GM23338 (cell line): ENCODE measurements around the gene NUDT16L1. TPM values are rescaled to one million over a fixed set of nuclear protein-coding genes. Genes with fewer than 3 reads are reported as not detected.
A peak's percentile ranks its signal among the peaks of the same experiment; 100 is the strongest.

Experiments
- ATAC-seq: fragments of 200-7000 bp; cut with Tn5 transposase; 3 replicates; pipeline ENCODE4 v1.9.1; 2020
- DNase-seq: peaks from one replicate; pipeline ENCODE4 v3.0.0-alpha.2; 2015; ENCODE audit warnings: low spot score
- H2AFZ ChIP-seq: fragments of 200-600 bp; sonication (generic); 2 replicates; pipeline ENCODE4 v1.8.0; 2016; ENCODE audit warnings: antibody characterized with exemption, mild to moderate bottlenecking, moderate library complexity
- H3F3A ChIP-seq: fragments of 200-600 bp; sonication (generic); replicated peaks from 2 replicates; pipeline ENCODE4 v1.8.0; 2017; ENCODE audit warnings: antibody characterized with exemption, mixed run types, low read depth
- H3K27ac ChIP-seq: fragments of 200-600 bp; sonication (generic); 2 replicates; pipeline ENCODE4 v1.6.1; 2016; ENCODE audit warnings: low read depth
- H3K27me3 ChIP-seq: fragments of 200-600 bp; sonication (generic); 2 replicates; pipeline ENCODE4 v1.8.0; 2016; ENCODE audit warnings: mild to moderate bottlenecking, mixed run types, moderate library complexity; ENCODE audit not compliant: insufficient read depth
- H3K36me3 ChIP-seq: fragments of 200-600 bp; sonication (generic); 2 replicates; pipeline ENCODE4 v1.8.0; 2016; ENCODE audit warnings: mild to moderate bottlenecking; ENCODE audit not compliant: insufficient read depth
- H3K4me1 ChIP-seq: fragments of 200-600 bp; sonication (generic); 2 replicates; pipeline ENCODE4 v1.8.0; 2016; ENCODE audit warnings: mild to moderate bottlenecking, moderate library complexity; ENCODE audit not compliant: insufficient read depth
- H3K4me2 ChIP-seq: fragments of 200-600 bp; sonication (generic); 2 replicates; pipeline ENCODE4 v1.7.1; 2017; ENCODE audit warnings: mixed run types
- H3K4me3 ChIP-seq: fragments of 200-600 bp; sonication (generic); 2 replicates; pipeline ENCODE4 v1.6.1; 2016; ENCODE audit warnings: mixed run types
- H3K79me2 ChIP-seq: fragments of 200-600 bp; sonication (generic); replicated peaks from 2 replicates; pipeline ENCODE4 v1.8.0; 2017; ENCODE audit warnings: mild to moderate bottlenecking; ENCODE audit not compliant: insufficient read depth
- H3K9me2 ChIP-seq: fragments of 200-600 bp; sonication (generic); 2 replicates; pipeline ENCODE4 v1.8.0; 2017; ENCODE audit not compliant: insufficient read depth
- H4K20me1 ChIP-seq: fragments of 200-600 bp; sonication (generic); replicated peaks from 2 replicates; pipeline ENCODE4 v1.8.0; 2017; ENCODE audit warnings: mild to moderate bottlenecking; ENCODE audit not compliant: insufficient read depth
- H3K27ac Mint-ChIP-seq: 2 replicates; pipeline ENCODE4 v1.8.0; 2020; ENCODE audit warnings: inconsistent platforms, mild to moderate bottlenecking, moderate library complexity, mixed read lengths
- H3K27me3 Mint-ChIP-seq: 3 replicates; pipeline ENCODE4 v1.8.0; 2022; ENCODE audit warnings: low read depth, mild to moderate bottlenecking, moderate library complexity, mixed read lengths, inconsistent platforms; ENCODE audit not compliant: insufficient read depth, poor library complexity
- H3K36me3 Mint-ChIP-seq: 3 replicates; pipeline ENCODE4 v1.8.0; 2021; ENCODE audit warnings: low read depth, mild to moderate bottlenecking, inconsistent platforms, moderate library complexity, mixed read lengths
- H3K4me1 Mint-ChIP-seq: 3 replicates; pipeline ENCODE4 v1.8.0; 2020; ENCODE audit warnings: mild to moderate bottlenecking, inconsistent platforms, mixed read lengths
- H3K4me3 Mint-ChIP-seq: 3 replicates; pipeline ENCODE4 v1.8.0; 2021; ENCODE audit warnings: moderate library complexity, mild to moderate bottlenecking, inconsistent platforms, mixed read lengths
- H3K9me3 Mint-ChIP-seq: 3 replicates; pipeline ENCODE4 v1.8.0; 2020; ENCODE audit warnings: moderate library complexity, mild to moderate bottlenecking, inconsistent platforms, mixed read lengths
- CREB1 ChIP-seq: fragments of 250-450 bp; sonication (Bioruptor Pico); IDR thresholded peaks from 2 replicates; pipeline ENCODE4 v1.5.0; 2020; ENCODE audit warnings: low read depth, mild to moderate bottlenecking, moderate library complexity
- EZH2 ChIP-seq: fragments of 200-600 bp; sonication (generic); IDR thresholded peaks from one replicate; pipeline ENCODE4 v1.8.0; 2017; ENCODE audit warnings: antibody characterized with exemption, mild to moderate bottlenecking, low read depth; ENCODE audit not compliant: unreplicated experiment
- EZH2phosphoT487 ChIP-seq: fragments of 200-600 bp; sonication (generic); IDR thresholded peaks from one replicate; pipeline ENCODE4 v1.8.1; 2018; ENCODE audit warnings: antibody characterized with exemption; ENCODE audit not compliant: unreplicated experiment
- POLR2AphosphoS5 ChIP-seq: IDR thresholded peaks from 2 replicates; pipeline ENCODE4 v1.6.1; 2016; ENCODE audit warnings: antibody characterized with exemption, low read depth
- ZNF114 ChIP-seq: fragments of 250-450 bp; sonication (Bioruptor Pico); IDR thresholded peaks from 2 replicates; pipeline ENCODE4 v1.5.0; 2020; ENCODE audit warnings: mild to moderate bottlenecking, moderate library complexity
- ZNF331 ChIP-seq: fragments of 250-450 bp; sonication (Bioruptor Pico); IDR thresholded peaks from 2 replicates; pipeline ENCODE4 v1.5.0; 2020; ENCODE audit warnings: low read depth, mild to moderate bottlenecking, moderate library complexity
- polyA plus RNA-seq: library from polyadenylated mRNA; unstranded; fragments of >200 nt; fragmentation: Nextera tagmentation; extraction: Ambion mirVana; gene quantifications from 2 replicates; pipeline ENCODE4 v1.2.1, GENCODE V29; 2016
- total RNA-seq: library from RNA; depleted of rRNA; stranded (reverse); fragments of >200 nt; shearing (Covaris generic); gene quantifications from 2 replicates; pipeline ENCODE4 v1.2.3, GENCODE V29; 2014
- TF ChIP-seq, protein P1 (sequence below), 2 experiments: fragments of 200-600 bp in 1 of 2; sonication (generic) in 1 of 2; conservative IDR thresholded peaks; 2 replicates each; pipeline versions ENCODE4 v1.5.1 to v1.6.1; 2016 to 2017; ENCODE audit warnings: antibody characterized with exemption in 2 of 2, low read depth in 2 of 2, mild to moderate bottlenecking in 2 of 2, moderate library complexity in 1 of 2
- TF ChIP-seq, protein P2 (sequence below): IDR thresholded peaks from 2 replicates; pipeline ENCODE4 v1.6.1; 2016; ENCODE audit warnings: antibody characterized with exemption
- TF ChIP-seq, protein P3 (sequence below): IDR thresholded peaks from one replicate; pipeline ENCODE4 v1.6.1; 2018; ENCODE audit warnings: antibody characterized with exemption; ENCODE audit not compliant: unreplicated experiment

The NUDT16L1 gene
- total and polyA plus RNA-seq, 2 experiments from 2014 or later: 37.1 to 80.4 TPM

DNA sequence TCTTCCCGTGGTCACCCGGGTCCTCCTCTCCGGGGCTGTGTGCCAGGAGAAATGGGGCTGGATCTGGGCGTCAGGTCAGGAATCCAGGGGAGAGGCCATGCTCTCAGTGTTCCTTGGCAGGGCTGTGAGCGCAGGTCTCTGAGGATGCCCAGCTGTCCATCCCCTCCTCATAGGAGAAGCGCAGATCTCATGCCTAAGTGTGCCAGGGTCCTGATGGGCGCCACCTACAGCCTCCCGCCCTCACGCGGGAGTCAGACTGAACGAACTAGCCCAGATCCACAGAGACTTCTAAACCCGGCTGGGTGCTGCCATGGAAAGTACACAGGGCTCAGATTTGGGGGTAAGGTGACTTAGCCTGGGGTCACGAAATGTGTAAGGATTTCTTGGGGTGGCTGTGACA is 44.4 kb upstream of the NUDT16L1 start (continued):
- TF ChIP-seq, protein P1, sequence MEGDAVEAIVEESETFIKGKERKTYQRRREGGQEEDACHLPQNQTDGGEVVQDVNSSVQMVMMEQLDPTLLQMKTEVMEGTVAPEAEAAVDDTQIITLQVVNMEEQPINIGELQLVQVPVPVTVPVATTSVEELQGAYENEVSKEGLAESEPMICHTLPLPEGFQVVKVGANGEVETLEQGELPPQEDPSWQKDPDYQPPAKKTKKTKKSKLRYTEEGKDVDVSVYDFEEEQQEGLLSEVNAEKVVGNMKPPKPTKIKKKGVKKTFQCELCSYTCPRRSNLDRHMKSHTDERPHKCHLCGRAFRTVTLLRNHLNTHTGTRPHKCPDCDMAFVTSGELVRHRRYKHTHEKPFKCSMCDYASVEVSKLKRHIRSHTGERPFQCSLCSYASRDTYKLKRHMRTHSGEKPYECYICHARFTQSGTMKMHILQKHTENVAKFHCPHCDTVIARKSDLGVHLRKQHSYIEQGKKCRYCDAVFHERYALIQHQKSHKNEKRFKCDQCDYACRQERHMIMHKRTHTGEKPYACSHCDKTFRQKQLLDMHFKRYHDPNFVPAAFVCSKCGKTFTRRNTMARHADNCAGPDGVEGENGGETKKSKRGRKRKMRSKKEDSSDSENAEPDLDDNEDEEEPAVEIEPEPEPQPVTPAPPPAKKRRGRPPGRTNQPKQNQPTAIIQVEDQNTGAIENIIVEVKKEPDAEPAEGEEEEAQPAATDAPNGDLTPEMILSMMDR (conservative IDR thresholded peaks at IDR 0.05; ENCODE audit: low read depth in 2 of 2): peak in 1 of 2 experiments; percentile 18; a peak in 1 of 4 replicates

DNA sequence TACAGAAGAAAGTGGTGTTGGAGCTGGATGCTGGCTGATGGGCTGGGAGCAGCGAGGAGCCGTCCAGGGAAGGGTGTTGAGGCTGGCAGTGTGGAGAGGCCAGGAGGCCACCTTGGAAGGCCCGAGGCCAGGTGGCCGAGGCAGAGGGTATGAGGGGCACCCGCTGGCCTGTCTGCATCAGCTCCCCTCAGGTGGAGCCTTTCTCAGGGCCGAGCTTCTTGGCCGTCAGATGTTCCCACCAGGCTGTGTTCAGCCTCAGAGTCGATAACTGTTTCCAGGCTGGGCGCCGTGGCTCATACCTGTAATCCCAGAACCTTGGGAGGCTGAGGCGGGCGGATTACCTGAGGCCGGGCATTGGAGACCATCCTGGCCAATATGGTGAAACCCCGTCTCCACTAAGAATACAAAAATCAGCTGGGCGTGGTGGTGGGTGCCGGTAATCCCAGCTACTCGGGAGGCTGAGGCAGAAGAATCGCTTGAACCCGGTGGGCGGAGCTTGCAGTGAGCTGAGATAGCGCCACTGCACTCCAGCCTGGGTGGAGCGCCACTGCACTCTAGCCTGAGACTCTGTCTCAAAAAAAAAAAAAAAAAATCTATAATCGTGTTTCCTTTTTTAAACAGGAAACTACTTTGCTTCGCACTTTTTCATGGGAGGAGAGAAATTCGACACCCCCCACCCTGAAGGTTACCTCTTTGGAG is 43.5 kb upstream of the NUDT16L1 start:
- Histone ChIP-seq H3K79me2 (peaks cover 19% of the 10 kb centered on the region), H2AFZ (no peak overlapping the region), H3K4me2 (no peak overlapping the region), H3K9me2 (no peaks in the 10 kb centered on the region), H4K20me1 (peaks cover 9% of the 10 kb centered on the region), H3K27me3 (no peaks in the 10 kb centered on the region), H3K36me3 (no peaks in the 10 kb centered on the region), H3F3A (no peaks in the 10 kb centered on the region), H3K27ac (no peak overlapping the region), H3K4me1 (no peaks in the 10 kb centered on the region), H3K4me3 (no peak overlapping the region)
- Mint-ChIP-seq H3K27me3 (peaks cover 6% of the 10 kb centered on the region), H3K4me1 (no peaks in the 10 kb centered on the region), H3K4me3 (no peak overlapping the region; the same call in 2 of the 3 replicates), H3K27ac (no peak overlapping the region; the same call in 1 of the 2 replicates), H3K9me3 (peaks cover 4% of the 10 kb centered on the region; the same call in 2 of the 3 replicates), H3K36me3 (peaks cover 33% of the 10 kb centered on the region)
- ATAC-seq (no peak), DNase-seq (no peak)
- no peak for TF ChIP-seq EZH2
- no peak for TF ChIP-seq ZNF331
- no peak for TF ChIP-seq ZNF114 (CRISPR knock-in tag)
- TF ChIP-seq, protein P2, sequence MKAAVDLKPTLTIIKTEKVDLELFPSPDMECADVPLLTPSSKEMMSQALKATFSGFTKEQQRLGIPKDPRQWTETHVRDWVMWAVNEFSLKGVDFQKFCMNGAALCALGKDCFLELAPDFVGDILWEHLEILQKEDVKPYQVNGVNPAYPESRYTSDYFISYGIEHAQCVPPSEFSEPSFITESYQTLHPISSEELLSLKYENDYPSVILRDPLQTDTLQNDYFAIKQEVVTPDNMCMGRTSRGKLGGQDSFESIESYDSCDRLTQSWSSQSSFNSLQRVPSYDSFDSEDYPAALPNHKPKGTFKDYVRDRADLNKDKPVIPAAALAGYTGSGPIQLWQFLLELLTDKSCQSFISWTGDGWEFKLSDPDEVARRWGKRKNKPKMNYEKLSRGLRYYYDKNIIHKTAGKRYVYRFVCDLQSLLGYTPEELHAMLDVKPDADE: no peak
- TF ChIP-seq, protein P3, sequence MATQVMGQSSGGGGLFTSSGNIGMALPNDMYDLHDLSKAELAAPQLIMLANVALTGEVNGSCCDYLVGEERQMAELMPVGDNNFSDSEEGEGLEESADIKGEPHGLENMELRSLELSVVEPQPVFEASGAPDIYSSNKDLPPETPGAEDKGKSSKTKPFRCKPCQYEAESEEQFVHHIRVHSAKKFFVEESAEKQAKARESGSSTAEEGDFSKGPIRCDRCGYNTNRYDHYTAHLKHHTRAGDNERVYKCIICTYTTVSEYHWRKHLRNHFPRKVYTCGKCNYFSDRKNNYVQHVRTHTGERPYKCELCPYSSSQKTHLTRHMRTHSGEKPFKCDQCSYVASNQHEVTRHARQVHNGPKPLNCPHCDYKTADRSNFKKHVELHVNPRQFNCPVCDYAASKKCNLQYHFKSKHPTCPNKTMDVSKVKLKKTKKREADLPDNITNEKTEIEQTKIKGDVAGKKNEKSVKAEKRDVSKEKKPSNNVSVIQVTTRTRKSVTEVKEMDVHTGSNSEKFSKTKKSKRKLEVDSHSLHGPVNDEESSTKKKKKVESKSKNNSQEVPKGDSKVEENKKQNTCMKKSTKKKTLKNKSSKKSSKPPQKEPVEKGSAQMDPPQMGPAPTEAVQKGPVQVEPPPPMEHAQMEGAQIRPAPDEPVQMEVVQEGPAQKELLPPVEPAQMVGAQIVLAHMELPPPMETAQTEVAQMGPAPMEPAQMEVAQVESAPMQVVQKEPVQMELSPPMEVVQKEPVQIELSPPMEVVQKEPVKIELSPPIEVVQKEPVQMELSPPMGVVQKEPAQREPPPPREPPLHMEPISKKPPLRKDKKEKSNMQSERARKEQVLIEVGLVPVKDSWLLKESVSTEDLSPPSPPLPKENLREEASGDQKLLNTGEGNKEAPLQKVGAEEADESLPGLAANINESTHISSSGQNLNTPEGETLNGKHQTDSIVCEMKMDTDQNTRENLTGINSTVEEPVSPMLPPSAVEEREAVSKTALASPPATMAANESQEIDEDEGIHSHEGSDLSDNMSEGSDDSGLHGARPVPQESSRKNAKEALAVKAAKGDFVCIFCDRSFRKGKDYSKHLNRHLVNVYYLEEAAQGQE: no peak
- TF ChIP-seq CREB1: no peak
- TF ChIP-seq EZH2phosphoT487: no peak
- TF ChIP-seq, protein P1 (conservative IDR thresholded peaks at IDR 0.05; ENCODE audit: low read depth in 2 of 2): no peak
- no peak for TF ChIP-seq POLR2AphosphoS5
